ENCODE data around the gene PTH.

DNA sequence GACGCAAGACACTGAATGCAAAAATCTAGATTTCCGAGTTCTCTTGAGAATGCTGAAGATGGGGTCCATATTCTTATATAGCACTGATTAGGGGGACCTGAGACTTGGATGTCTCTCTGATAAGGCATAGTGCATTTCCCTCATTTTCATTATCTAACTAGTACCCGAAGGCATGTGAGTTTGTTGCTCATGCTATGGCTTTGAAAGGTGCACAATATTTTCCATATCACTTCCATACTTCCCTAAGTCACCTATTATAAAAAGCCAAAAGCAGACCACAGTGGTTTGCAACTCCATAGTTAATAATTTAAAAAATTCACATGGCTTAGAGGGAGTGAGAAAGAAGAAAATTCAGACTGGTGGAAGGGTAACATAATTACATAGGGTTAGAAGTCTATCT, 34.5 kb downstream of the PTH start:
- TF ChIP-seq, protein P1, sequence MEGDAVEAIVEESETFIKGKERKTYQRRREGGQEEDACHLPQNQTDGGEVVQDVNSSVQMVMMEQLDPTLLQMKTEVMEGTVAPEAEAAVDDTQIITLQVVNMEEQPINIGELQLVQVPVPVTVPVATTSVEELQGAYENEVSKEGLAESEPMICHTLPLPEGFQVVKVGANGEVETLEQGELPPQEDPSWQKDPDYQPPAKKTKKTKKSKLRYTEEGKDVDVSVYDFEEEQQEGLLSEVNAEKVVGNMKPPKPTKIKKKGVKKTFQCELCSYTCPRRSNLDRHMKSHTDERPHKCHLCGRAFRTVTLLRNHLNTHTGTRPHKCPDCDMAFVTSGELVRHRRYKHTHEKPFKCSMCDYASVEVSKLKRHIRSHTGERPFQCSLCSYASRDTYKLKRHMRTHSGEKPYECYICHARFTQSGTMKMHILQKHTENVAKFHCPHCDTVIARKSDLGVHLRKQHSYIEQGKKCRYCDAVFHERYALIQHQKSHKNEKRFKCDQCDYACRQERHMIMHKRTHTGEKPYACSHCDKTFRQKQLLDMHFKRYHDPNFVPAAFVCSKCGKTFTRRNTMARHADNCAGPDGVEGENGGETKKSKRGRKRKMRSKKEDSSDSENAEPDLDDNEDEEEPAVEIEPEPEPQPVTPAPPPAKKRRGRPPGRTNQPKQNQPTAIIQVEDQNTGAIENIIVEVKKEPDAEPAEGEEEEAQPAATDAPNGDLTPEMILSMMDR (conservative IDR thresholded peaks at IDR 0.05), result no peak
- no peak for TF ChIP-seq ZFX (IDR thresholded peaks at IDR 0.05)

Data from C4-2B (cell line).